ENCODE measurements around the gene OXER1.

DNA sequence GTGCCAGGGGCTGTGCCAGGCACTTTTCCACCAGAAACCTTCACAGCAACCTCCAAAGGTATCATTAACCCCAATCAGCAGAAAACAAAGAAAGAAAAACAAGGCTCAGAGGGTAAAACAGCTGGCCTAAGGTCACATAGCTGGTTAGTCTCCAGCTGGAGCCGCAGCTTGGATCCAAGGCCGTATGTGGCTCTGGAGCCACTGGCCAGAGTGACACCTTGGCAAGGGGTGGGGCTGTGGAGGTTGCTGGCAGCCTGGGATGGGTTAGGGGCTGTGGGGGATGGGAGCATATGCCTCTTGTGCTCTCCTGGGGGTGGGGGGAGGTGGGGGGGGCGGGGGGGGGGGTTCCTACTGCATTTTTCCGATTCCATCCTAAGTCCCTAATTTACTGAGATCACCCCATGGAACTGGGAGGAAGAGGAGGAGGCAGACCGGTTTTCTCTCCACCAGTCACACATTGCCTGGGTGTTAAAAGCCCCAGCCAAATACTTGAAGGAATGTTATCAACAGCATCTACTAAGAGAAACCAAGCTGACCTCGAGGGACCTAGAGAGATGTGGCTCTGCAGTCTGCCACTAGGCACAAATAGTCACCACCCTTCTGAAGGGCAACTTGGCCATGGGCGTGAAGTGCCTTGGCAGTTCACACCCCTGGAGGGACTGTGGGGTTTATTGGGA, 20.4 kb upstream of the OXER1 start:
- TF ChIP-seq, protein P1, sequence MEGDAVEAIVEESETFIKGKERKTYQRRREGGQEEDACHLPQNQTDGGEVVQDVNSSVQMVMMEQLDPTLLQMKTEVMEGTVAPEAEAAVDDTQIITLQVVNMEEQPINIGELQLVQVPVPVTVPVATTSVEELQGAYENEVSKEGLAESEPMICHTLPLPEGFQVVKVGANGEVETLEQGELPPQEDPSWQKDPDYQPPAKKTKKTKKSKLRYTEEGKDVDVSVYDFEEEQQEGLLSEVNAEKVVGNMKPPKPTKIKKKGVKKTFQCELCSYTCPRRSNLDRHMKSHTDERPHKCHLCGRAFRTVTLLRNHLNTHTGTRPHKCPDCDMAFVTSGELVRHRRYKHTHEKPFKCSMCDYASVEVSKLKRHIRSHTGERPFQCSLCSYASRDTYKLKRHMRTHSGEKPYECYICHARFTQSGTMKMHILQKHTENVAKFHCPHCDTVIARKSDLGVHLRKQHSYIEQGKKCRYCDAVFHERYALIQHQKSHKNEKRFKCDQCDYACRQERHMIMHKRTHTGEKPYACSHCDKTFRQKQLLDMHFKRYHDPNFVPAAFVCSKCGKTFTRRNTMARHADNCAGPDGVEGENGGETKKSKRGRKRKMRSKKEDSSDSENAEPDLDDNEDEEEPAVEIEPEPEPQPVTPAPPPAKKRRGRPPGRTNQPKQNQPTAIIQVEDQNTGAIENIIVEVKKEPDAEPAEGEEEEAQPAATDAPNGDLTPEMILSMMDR (IDR thresholded peaks at IDR 0.05; ENCODE audit: low read depth, low read length): no peak
- TF ChIP-seq POLR2A (IDR thresholded peaks at IDR 0.05; ENCODE audit: extremely low read depth, insufficient read length): no peak
- TF ChIP-seq, protein P2, sequence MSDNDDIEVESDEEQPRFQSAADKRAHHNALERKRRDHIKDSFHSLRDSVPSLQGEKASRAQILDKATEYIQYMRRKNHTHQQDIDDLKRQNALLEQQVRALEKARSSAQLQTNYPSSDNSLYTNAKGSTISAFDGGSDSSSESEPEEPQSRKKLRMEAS (IDR thresholded peaks at IDR 0.05; ENCODE audit: low read depth, low read length): no peak

Data from NB4 (cell line).